Naive thymus-derived CD4-positive, alpha-beta T cell (primary cell): Measurements from ENCODE around the gene ST14. TPM values are rescaled to one million over a fixed set of nuclear protein-coding genes. Genes with fewer than 3 reads are reported as not detected.

Source experiments
- ATAC-seq: fragments of 150-1000 bp; cut with Tn5 transposase; 2 replicates; pipeline ENCODE4 v1.10.0; 2021; ENCODE audit warnings: mild to moderate bottlenecking, moderate library complexity
- CTCF ChIA-PET: fragments of 350-600 bp; sonication (Branson Sonifier 250); formaldehyde crosslinking; loops from one replicate; lab custom pipeline; 2021; ENCODE audit warnings: antibody characterized with exemption; lab: Charles Lee
- POLR2A ChIA-PET: fragments of 350-600 bp; sonication (Branson Sonifier 250); formaldehyde crosslinking; loops from one replicate; lab custom pipeline; 2021; ENCODE audit warnings: antibody characterized with exemption, inconsistent platforms; lab: Charles Lee
- DNase-seq, 9 donors: peaks; one replicate each; pipeline versions ENCODE4 v3.0.0 to v3.0.0-alpha.2; 2020 to 2022; ENCODE audit warnings: mixed read lengths in 1 of 9
- H3K27ac ChIP-seq: one replicate; pipeline ENCODE4 v1.7.0; 2013; ENCODE audit warnings: mild to moderate bottlenecking, low read depth, low read length, moderate library complexity
- H3K27me3 ChIP-seq, 2 donors: one replicate each; pipeline ENCODE4 v1.7.0; 2013; ENCODE audit warnings: low read length in 2 of 2, mild to moderate bottlenecking in 2 of 2, moderate library complexity in 2 of 2; ENCODE audit not compliant: control insufficient read depth in 2 of 2, insufficient read depth in 2 of 2
- H3K36me3 ChIP-seq, 3 experiments: 1 replicate in 2 of 3; 2 replicates in 1 of 3; pipeline ENCODE4 v1.7.0; 2013; ENCODE audit warnings: low read length in 3 of 3, mild to moderate bottlenecking in 3 of 3, moderate library complexity in 1 of 3; ENCODE audit not compliant: insufficient read depth in 3 of 3, control insufficient read depth in 2 of 3
- H3K4me1 ChIP-seq, 2 donors: one replicate each; pipeline ENCODE4 v1.7.0; 2013; ENCODE audit warnings: low read length in 2 of 2, mild to moderate bottlenecking in 2 of 2, moderate library complexity in 1 of 2; ENCODE audit not compliant: control insufficient read depth in 2 of 2, insufficient read depth in 2 of 2
- H3K4me3 ChIP-seq: 2 replicates; pipeline ENCODE4 v1.7.0; 2013; ENCODE audit warnings: mild to moderate bottlenecking, low read length
- H3K9me3 ChIP-seq, 3 experiments: 1 replicate in 2 of 3; 2 replicates in 1 of 3; pipeline ENCODE4 v1.7.0; 2013; ENCODE audit warnings: low read length in 3 of 3; ENCODE audit not compliant: control insufficient read depth in 2 of 3
- H3K27ac Mint-ChIP-seq, 9 donors: one replicate each; pipeline ENCODE4 v1.8.0; 2020 to 2022; ENCODE audit warnings: mixed read lengths in 9 of 9, mild to moderate bottlenecking in 8 of 9, moderate library complexity in 5 of 9, inconsistent platforms in 2 of 9
- H3K27me3 Mint-ChIP-seq, 5 donors: one replicate each; pipeline ENCODE4 v1.8.0; 2021 to 2022; ENCODE audit warnings: mixed read lengths in 5 of 5, mild to moderate bottlenecking in 1 of 5
- H3K36me3 Mint-ChIP-seq, 5 donors: one replicate each; pipeline ENCODE4 v1.8.0; 2020 to 2022; ENCODE audit warnings: mixed read lengths in 5 of 5, mild to moderate bottlenecking in 3 of 5, inconsistent platforms in 1 of 5
- H3K4me1 Mint-ChIP-seq, 7 donors: one replicate each; pipeline ENCODE4 v1.8.0; 2020 to 2022; ENCODE audit warnings: mixed read lengths in 7 of 7, mild to moderate bottlenecking in 3 of 7, inconsistent platforms in 1 of 7
- H3K4me3 Mint-ChIP-seq, 10 donors: one replicate each; pipeline ENCODE4 v1.8.0; 2020 to 2022; ENCODE audit warnings: mild to moderate bottlenecking in 10 of 10, mixed read lengths in 10 of 10, moderate library complexity in 6 of 10, inconsistent platforms in 2 of 10
- H3K9me3 Mint-ChIP-seq, 11 donors: one replicate each; pipeline ENCODE4 v1.8.0; 2020 to 2022; ENCODE audit warnings: mixed read lengths in 11 of 11, mild to moderate bottlenecking in 4 of 11, inconsistent platforms in 1 of 11, moderate library complexity in 1 of 11
- intact Hi-C, 2 donors: fragments of 100-400 bp; cut with micrococcal nuclease; formaldehyde crosslinking; loops; one replicate each; pipeline ENCODE4 v1.15.1; 2023
- polyA plus RNA-seq, 2 donors: library from polyadenylated mRNA; unstranded; fragments of 300-500 nt; fragmentation: Illumina TruSeq; gene quantifications; one replicate each; pipeline ENCODE4 v1.2.3, GENCODE V29; 2021
- total RNA-seq, 6 experiments: library from RNA in 5 of 6; stranded (reverse) in 5 of 6; gene quantifications; 1 replicate in 5 of 6; 2 replicates in 1 of 6; pipeline ENCODE4 v1.2.3 and lab custom pipeline; 2021 to 2026

ST14 gene
- total and polyA plus RNA-seq, 7 experiments from 2014 or later: 0.05 to 8.8 (median 0.51) TPM; not detected in 2

DNA sequence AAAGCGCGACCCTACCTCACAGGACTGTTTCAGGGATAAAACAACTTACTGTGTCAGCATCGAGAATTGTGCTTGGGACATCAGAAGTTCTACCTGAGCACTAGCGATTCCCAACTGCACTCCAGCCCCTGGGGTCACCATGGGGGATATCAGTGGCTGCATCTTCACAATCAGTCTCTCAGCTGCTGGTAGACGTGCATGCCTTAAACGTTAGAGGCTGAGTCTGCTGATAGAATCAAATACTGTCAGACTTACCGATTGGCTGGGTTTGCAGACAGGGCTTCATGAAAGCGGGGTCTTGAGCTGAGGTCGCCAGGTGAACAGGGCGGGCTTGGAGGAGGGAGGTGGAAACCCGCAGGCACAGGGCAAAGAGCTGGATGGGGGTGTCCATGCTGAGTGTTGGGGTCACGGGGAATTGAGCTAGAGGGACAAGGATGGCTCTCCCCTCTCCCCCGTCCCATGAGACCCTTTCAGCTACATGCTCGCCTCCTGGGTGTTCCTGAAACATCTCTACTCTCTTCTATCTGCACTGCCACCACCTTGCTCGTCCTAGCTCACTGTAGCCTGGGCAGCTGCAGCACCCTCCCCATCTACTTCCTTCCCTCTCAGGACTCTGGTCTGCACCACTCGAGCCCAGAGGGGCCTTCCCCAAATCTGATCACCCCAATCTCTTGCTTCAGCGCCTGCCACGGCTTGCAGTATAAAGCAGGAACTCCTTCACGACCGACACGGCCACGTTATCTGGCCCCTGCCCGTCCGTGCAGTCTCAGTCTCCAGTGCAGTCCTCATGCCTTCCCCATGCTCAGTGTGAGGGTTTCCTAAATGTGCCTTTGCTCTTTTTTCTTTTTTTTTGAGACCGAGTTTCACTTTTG is 43.5 kb downstream of the ST14 start:
- CTCF ChIA-PET: no interaction called here
- H3K36me3 Mint-ChIP-seq: no peaks in the 10 kb centered on the region

DNA sequence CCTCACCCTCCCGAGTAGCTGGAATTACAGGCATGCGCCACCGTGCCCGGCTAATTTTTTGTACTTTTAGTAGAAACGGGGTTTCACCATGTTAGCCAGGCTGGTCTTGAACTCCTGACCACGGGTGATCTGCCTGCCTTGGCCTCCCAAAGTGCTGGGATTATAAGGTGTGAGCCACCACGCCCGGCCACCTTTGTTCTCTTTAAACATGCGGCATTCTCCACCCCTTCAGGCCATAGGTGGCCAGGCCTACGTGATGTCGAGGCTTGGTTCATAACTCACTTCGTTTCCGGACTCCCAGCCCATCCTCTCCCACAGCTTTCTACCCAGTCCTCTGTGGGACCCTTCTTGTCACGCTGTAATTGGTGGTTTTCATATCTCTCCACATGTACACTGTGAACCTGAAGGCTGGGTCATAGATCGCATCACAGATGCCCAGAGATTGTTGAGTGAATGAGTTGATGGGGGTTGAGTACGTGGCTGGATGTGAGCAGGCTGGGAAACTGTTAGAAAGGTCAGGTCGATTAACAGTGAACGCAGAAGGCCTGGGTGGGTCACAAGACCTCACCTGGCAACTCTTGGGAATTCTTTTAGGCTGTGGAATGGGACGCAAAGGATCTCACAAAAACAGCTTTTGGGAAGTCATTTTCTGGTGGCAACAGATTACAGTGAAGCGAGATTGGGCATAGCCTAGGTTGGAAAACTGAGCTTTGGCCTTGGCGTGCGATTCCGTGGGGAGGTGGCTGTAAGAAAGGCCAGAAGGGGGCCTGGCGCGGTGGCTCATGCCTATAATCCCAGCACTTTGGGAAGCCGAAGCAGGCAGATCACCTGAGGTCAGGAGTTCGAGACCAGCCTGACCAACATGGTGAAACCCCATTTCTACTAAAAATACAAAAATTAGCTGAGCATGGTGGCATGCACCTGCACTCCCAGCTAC is 44.5 kb downstream of the ST14 start:
- POLR2A ChIA-PET: no interaction called here

More for the DNA sequence above, 43.5 kb downstream of the ST14 start:
- intact Hi-C loops: no loop called here
- Mint-ChIP-seq H3K4me3 (no peak overlapping the region), H3K27me3 (no peaks in the 10 kb centered on the region), H3K9me3 (no peaks in the 10 kb centered on the region), H3K27ac (peak overlapping the region in 2 of 9 donors; percentile 25), H3K4me1 (peaks cover 0 to 1% (median 0%) of the 10 kb centered on the region in 7 donors)
- Histone ChIP-seq H3K27me3 (no peaks in the 10 kb centered on the region), H3K4me1 (no peaks in the 10 kb centered on the region), H3K36me3 (no peaks in the 10 kb centered on the region), H3K9me3 (no peaks in the 10 kb centered on the region), H3K27ac (no peak overlapping the region), H3K4me3 (no peak overlapping the region)
- DNase-seq (no peak), ATAC-seq (no peak)
- POLR2A ChIA-PET: no interaction called here

DNA sequence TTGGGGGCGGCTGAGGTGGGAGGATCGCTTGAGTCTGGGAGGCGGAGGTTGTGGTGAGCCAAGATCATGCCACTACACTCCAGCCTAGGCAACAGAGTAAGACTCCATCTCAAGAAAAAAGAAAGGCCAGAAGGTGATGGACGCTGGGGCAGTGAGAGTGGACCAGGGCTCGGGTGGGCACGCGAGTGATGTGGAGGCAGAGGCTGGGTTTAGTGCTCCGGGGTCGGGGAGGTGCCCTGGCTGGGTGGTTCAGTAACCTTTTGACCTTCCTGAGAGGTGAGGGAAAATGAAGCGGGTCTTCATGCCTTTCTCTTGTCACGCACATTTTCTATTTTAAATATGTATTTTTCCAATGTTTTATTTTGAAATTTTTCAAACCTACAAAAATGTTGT is 45.1 kb downstream of the ST14 start:
- no peak overlapping the region for H3K4me3 Mint-ChIP-seq
- CTCF ChIA-PET: no interaction called here
- H3K4me1 ChIP-seq: no peaks in the 10 kb centered on the region

More for the DNA sequence above, 44.5 kb downstream of the ST14 start:
- Mint-ChIP-seq H3K9me3 (no peaks in the 10 kb centered on the region), H3K4me1 (peaks cover 0 to 1% (median 0%) of the 10 kb centered on the region in 7 donors), H3K36me3 (no peaks in the 10 kb centered on the region), H3K27me3 (no peaks in the 10 kb centered on the region), H3K4me3 (no peak overlapping the region), H3K27ac (no peak overlapping the region)
- Histone ChIP-seq H3K4me3 (no peak overlapping the region), H3K36me3 (no peaks in the 10 kb centered on the region), H3K4me1 (no peaks in the 10 kb centered on the region), H3K27ac (no peak overlapping the region), H3K9me3 (no peaks in the 10 kb centered on the region), H3K27me3 (no peaks in the 10 kb centered on the region)
- intact Hi-C loops: no loop called here
- ATAC-seq (no peak), DNase-seq (no peak)
- CTCF ChIA-PET: no interaction called here

DNA sequence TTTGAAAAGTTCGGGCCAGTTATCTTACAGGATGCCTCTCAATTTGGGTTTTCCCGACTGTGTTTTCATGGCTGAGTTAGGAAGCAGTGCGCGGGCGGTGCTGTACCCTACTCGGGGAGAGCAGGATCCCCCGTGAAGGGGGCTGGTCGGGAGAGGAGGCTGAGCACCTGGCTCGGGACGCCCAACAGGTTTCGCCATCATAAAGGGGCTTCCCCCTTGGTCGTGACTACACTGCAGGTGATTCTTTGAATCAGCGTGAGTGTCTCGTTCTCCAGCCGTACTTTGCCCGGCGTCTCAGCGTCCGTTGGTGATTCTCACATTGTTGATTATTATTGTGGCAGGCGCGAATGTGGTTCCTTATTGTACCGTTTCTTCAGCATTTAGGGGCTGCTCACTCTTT is 46.6 kb downstream of the ST14 start:
- no peaks in the 10 kb centered on the region for H3K27me3 ChIP-seq
- ATAC-seq (no peak), DNase-seq (no peak)
- H3K4me3 ChIP-seq: no peak overlapping the region
- H3K27me3 Mint-ChIP-seq: peaks cover 0 to 4% (median 0%) of the 10 kb centered on the region in 5 donors
- no peak overlapping the region for H3K27ac ChIP-seq
- no peaks in the 10 kb centered on the region for H3K4me1 ChIP-seq
- POLR2A ChIA-PET: no interaction called here
- no peaks in the 10 kb centered on the region for H3K36me3 ChIP-seq
- CTCF ChIA-PET: no interaction called here
- no peaks in the 10 kb centered on the region for H3K9me3 Mint-ChIP-seq
- peaks cover 0 to 1% (median 0%) of the 10 kb centered on the region in 7 donors for H3K4me1 Mint-ChIP-seq
- H3K36me3 Mint-ChIP-seq: no peaks in the 10 kb centered on the region
- no peak overlapping the region for H3K27ac Mint-ChIP-seq
- no peak overlapping the region for H3K4me3 Mint-ChIP-seq
- intact Hi-C loops: no loop called here
- no peaks in the 10 kb centered on the region for H3K9me3 ChIP-seq

More for the DNA sequence above, 45.1 kb downstream of the ST14 start:
- H3K4me3 ChIP-seq: no peak overlapping the region
- Mint-ChIP-seq H3K27me3 (no peaks in the 10 kb centered on the region), H3K9me3 (no peaks in the 10 kb centered on the region), H3K4me1 (peaks cover 0 to 1% (median 0%) of the 10 kb centered on the region in 7 donors), H3K27ac (no peak overlapping the region), H3K36me3 (no peaks in the 10 kb centered on the region)
- H3K27ac ChIP-seq: no peak overlapping the region
- H3K36me3 ChIP-seq: no peaks in the 10 kb centered on the region
- DNase-seq: no peak
- no peaks in the 10 kb centered on the region for H3K9me3 ChIP-seq
- POLR2A ChIA-PET: no interaction called here
- no peak for ATAC-seq
- H3K27me3 ChIP-seq: no peaks in the 10 kb centered on the region
- intact Hi-C loops: no loop called here

DNA sequence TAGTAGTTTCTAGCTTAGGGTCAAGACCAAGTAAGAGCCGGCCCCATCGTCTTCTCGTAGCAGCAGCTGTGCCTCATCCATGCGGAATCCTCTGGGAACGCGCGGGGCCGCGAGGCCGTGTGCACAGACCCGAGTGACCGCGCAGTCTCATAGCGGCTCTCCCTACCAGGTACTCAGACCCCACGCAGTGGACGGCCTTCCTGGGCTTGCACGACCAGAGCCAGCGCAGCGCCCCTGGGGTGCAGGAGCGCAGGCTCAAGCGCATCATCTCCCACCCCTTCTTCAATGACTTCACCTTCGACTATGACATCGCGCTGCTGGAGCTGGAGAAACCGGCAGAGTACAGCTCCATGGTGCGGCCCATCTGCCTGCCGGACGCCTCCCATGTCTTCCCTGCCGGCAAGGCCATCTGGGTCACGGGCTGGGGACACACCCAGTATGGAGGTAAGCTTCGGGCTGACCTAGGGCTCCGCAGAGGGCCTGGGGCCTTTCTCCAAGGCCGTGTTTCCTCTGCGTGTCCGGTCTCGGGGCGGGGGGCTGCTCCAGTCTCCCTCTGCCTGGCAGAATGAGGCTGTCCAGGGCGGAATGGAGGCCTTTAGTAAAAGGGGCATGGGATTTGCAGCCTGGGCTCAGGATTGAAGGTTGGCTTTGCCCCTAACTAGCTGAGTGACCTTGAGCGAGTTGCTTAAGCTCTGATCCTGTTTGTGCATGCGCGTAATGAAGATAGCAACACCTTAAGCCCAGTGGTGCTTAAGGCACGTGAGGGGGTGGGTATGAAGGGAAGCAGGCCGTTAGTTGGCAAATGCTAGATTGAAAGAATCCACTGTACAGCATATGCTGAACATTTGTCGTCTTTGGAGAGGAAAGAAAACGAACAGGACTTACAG is 48.9 kb downstream of the ST14 start:
- H3K4me1 Mint-ChIP-seq: peaks cover 0 to 2% (median 0%) of the 10 kb centered on the region in 7 donors
- no peaks in the 10 kb centered on the region for H3K36me3 Mint-ChIP-seq
- no peaks in the 10 kb centered on the region for H3K9me3 Mint-ChIP-seq
- H3K27ac Mint-ChIP-seq: no peak overlapping the region
- ChIA-PET POLR2A (no interaction called here), CTCF (no interaction called here)
- Histone ChIP-seq H3K27ac (no peak overlapping the region), H3K36me3 (no peaks in the 10 kb centered on the region), H3K4me1 (no peaks in the 10 kb centered on the region), H3K9me3 (no peaks in the 10 kb centered on the region), H3K4me3 (no peak overlapping the region), H3K27me3 (no peaks in the 10 kb centered on the region)
- H3K4me3 Mint-ChIP-seq: no peak overlapping the region
- intact Hi-C loops: no loop called here
- ATAC-seq: no peak
- peaks cover 0 to 6% (median 0%) of the 10 kb centered on the region in 5 donors for H3K27me3 Mint-ChIP-seq
- peak in 1 of 9 donors; percentile 16 for DNase-seq
